Endothelial cell of umbilical vein (primary cell): ENCODE data around the gene RAD51B. TPM values are rescaled to one million over a fixed set of nuclear protein-coding genes. Genes with fewer than 3 reads are reported as not detected.

Experiments
- BruUV-seq: library from RNA; stranded (reverse); fragments of 400-500 nt; replicated peaks from 2 replicates; lab custom pipeline; 2021; lab: Mats Ljungman, UMichigan
- CTCF ChIA-PET: fragments of 300-600, 350-600 bp; sonication (Branson Sonifier 250); formaldehyde crosslinking; loops from one replicate; lab custom pipeline; 2021; ENCODE audit warnings: antibody characterized with exemption, inconsistent platforms; lab: Charles Lee
- POLR2A ChIA-PET: fragments of 300-600, 350-600 bp; sonication (Branson Sonifier 250); formaldehyde crosslinking; loops from one replicate; lab custom pipeline; 2021; ENCODE audit warnings: antibody characterized with exemption, inconsistent platforms; lab: Charles Lee
- DNase-seq: peaks from one replicate; pipeline ENCODE4 v3.0.0-alpha.2; 2011; ENCODE audit warnings: low read depth, low spot score
- FAIRE-seq: peaks from 2 replicates; lab custom pipeline; 2011; peaks lifted over from hg19 to GRCh38; lab: Jason Lieb, UNC
- H2AFZ ChIP-seq: 2 replicates; pipeline ENCODE4 v1.6.0; 2012; ENCODE audit warnings: low read depth, low read length, control low read depth, inconsistent platforms
- H3K27ac ChIP-seq: 2 replicates; pipeline ENCODE4 v1.5.1; 2011; ENCODE audit warnings: low read depth, mild to moderate bottlenecking, control low read depth, low read length, moderate library complexity; ENCODE audit not compliant: insufficient read depth
- H3K27me3 ChIP-seq, 2 experiments: 2 replicates each; pipeline versions ENCODE4 v1.6.0 to v1.6.1; 2011; ENCODE audit warnings: low read length in 2 of 2, mixed read lengths in 1 of 2; ENCODE audit not compliant: control insufficient read depth in 2 of 2, insufficient read depth in 2 of 2
- H3K36me3 ChIP-seq, 2 experiments: 2 replicates in 1 of 2; 3 replicates in 1 of 2; pipeline ENCODE4 v1.5.1; 2011; ENCODE audit warnings: low read length in 2 of 2, mild to moderate bottlenecking in 1 of 2, moderate library complexity in 1 of 2; ENCODE audit not compliant: control insufficient read depth in 2 of 2, insufficient read depth in 2 of 2; ENCODE audit errors: extremely low read depth in 1 of 2
- H3K4me1 ChIP-seq: 3 replicates; pipeline ENCODE4 v1.5.1; 2011; ENCODE audit warnings: mild to moderate bottlenecking, low read length; ENCODE audit not compliant: control insufficient read depth, insufficient read depth; ENCODE audit errors: extremely low read depth
- H3K4me2 ChIP-seq: 2 replicates; pipeline ENCODE4 v1.6.1; 2011; ENCODE audit warnings: low read length, control low read depth, mixed read lengths; ENCODE audit not compliant: insufficient read depth
- H3K4me3 ChIP-seq, 3 experiments: fragments of 200-600 bp in 1 of 3; sonication (generic), shearing (Covaris generic) in 1 of 3; replicated peaks in 1 of 3; 2 replicates each; pipeline ENCODE4 v1.5.1; 2011 to 2016; ENCODE audit warnings: control low read depth in 3 of 3, low read length in 3 of 3, mild to moderate bottlenecking in 2 of 3, inconsistent platforms in 1 of 3, low read depth in 1 of 3, moderate library complexity in 1 of 3; ENCODE audit not compliant: insufficient read depth in 1 of 3
- H3K79me2 ChIP-seq: 2 replicates; pipeline ENCODE4 v1.6.0; 2012; ENCODE audit warnings: low read length, inconsistent platforms; ENCODE audit not compliant: control insufficient read depth, insufficient read depth
- H3K9ac ChIP-seq: replicated peaks from 2 replicates; pipeline ENCODE3; 2011; ENCODE audit warnings: low read length, control low read depth; ENCODE audit not compliant: insufficient read depth; ENCODE audit errors: extremely low read depth
- H3K9me1 ChIP-seq: replicated peaks from 3 replicates; pipeline ENCODE4 v1.6.0; 2011; ENCODE audit warnings: mild to moderate bottlenecking, low read length; ENCODE audit not compliant: control insufficient read depth, insufficient read depth; ENCODE audit errors: extremely low read depth
- H3K9me3 ChIP-seq: replicated peaks from 2 replicates; pipeline ENCODE4 v1.5.1; 2012; ENCODE audit warnings: low read length, inconsistent platforms; ENCODE audit not compliant: control insufficient read depth, insufficient read depth
- H4K20me1 ChIP-seq: replicated peaks from 2 replicates; pipeline ENCODE3; 2011; ENCODE audit warnings: mild to moderate bottlenecking, low read length; ENCODE audit not compliant: control insufficient read depth, insufficient read depth; ENCODE audit errors: extremely low read depth
- CTCF ChIP-seq, 2 donors: IDR thresholded peaks; 1 replicate in 1 of 2; 2 replicates in 1 of 2; pipeline ENCODE4 v1.5.1; 2011; ENCODE audit warnings: low read length in 2 of 2, mild to moderate bottlenecking in 2 of 2, moderate library complexity in 2 of 2, control low read depth in 1 of 2, inconsistent platforms in 1 of 2, low read depth in 1 of 2; ENCODE audit not compliant: insufficient read depth in 1 of 2; ENCODE audit errors: extremely low read depth in 1 of 2
- EZH2 ChIP-seq: IDR thresholded peaks from 2 replicates; pipeline ENCODE4 v1.6.1; 2012; ENCODE audit warnings: borderline replicate concordance, low read depth, mild to moderate bottlenecking, moderate library complexity, low read length, inconsistent platforms; ENCODE audit not compliant: severe bottlenecking
- FOS ChIP-seq: IDR thresholded peaks from 2 replicates; pipeline ENCODE4 v1.6.1; 2011; ENCODE audit warnings: mild to moderate bottlenecking, low read length, moderate library complexity, borderline replicate concordance; ENCODE audit not compliant: insufficient read depth
- GATA2 ChIP-seq: IDR thresholded peaks from 2 replicates; pipeline ENCODE4 v1.7.0; 2011; ENCODE audit warnings: low read depth, mild to moderate bottlenecking, moderate library complexity, mixed read lengths, low read length; ENCODE audit not compliant: insufficient read length, insufficient read depth
- JUN ChIP-seq: IDR thresholded peaks from 2 replicates; pipeline ENCODE4 v1.6.1; 2011; ENCODE audit warnings: borderline replicate concordance, low read depth; ENCODE audit not compliant: insufficient read length, insufficient read depth
- MAX ChIP-seq: IDR thresholded peaks from 2 replicates; pipeline ENCODE4 v1.6.1; 2011; ENCODE audit not compliant: insufficient read depth, insufficient read length
- MYC ChIP-seq: IDR thresholded peaks from one replicate; pipeline ENCODE4 v1.6.1; 2011; ENCODE audit warnings: mild to moderate bottlenecking, low read depth, low read length
- POLR2A ChIP-seq: IDR thresholded peaks from 2 replicates; pipeline ENCODE4 v1.6.1; 2012; ENCODE audit warnings: low read depth, mild to moderate bottlenecking, control low read depth, low read length
- POLR2AphosphoS5 ChIP-seq: IDR thresholded peaks from 2 replicates; pipeline ENCODE4 v1.6.1; 2012; ENCODE audit warnings: low read depth, mild to moderate bottlenecking, control low read depth, low read length, moderate library complexity; ENCODE audit not compliant: insufficient read depth
- dilution Hi-C: fragments of 300-500 bp; cut with MboI; formaldehyde crosslinking; loops from one replicate; pipeline ENCODE4 v1.15.0; 2019; ENCODE audit warnings: low sequenced_read_pairs; ENCODE audit not compliant: extremely low pct_ligation_motif_present
- intact Hi-C: fragments of 100-400 bp; cut with micrococcal nuclease; formaldehyde crosslinking; loops from one replicate; pipeline ENCODE4 v1.10.0; 2022
- polyA plus RNA-seq, 4 experiments: library from polyadenylated mRNA; depleted of rRNA in 3 of 4; stranded (reverse) in 3 of 4; unstranded in 1 of 4; fragments of >200 nt; gene quantifications; 2 replicates each; pipeline versions ENCODE4 v1.2.1 to v1.2.3, GENCODE V29; 2011 to 2012; ENCODE audit warnings: missing spikeins in 1 of 4
- total RNA-seq: library from RNA; stranded (reverse); gene quantifications from 2 replicates; pipeline ENCODE4 v1.2.3, GENCODE V29; 2021

The RAD51B gene
- total and polyA plus RNA-seq, 2 donors (not counting 3 experiments of a cell fraction or from before 2014, with no cell fraction given) = 3.9 to 19.0 TPM

GRCh38 chr14:68634874-68635595, 815.5 kb downstream of the RAD51B start:
- H3K4me1 ChIP-seq = peaks cover 7% of the 10 kb centered on the region
- ChIA-PET CTCF (no interaction called here), POLR2A (no interaction called here)
- dilution Hi-C loops (no loop called here), intact Hi-C loops (no loop called here)
- TF ChIP-seq MYC (no peak), POLR2A (no peak), MAX (no peak), CTCF (IDR thresholded peaks at IDR 0.05; ENCODE audit: extremely low read depth in 1 of 2, insufficient read depth in 1 of 2, low read depth in 1 of 2, low read length in 2 of 2) (no peak), JUN (no peak), POLR2AphosphoS5 (no peak), EZH2 (no peak), GATA2 (no peak), FOS (no peak)
- H3K9me1 ChIP-seq = no peaks in the 10 kb centered on the region
- no peaks in the 10 kb centered on the region for H3K36me3 ChIP-seq
- H3K9me3 ChIP-seq = no peaks in the 10 kb centered on the region
- BruUV-seq = no TSS peak
- H3K9ac ChIP-seq = no peak overlapping the region
- no peak overlapping the region for H3K27ac ChIP-seq
- H3K79me2 ChIP-seq = no peaks in the 10 kb centered on the region
- no peak overlapping the region for H2AFZ ChIP-seq
- H3K4me2 ChIP-seq = no peak overlapping the region
- H4K20me1 ChIP-seq = no peaks in the 10 kb centered on the region
- FAIRE-seq = no peak
- H3K27me3 ChIP-seq = no peaks in the 10 kb centered on the region
- no peak overlapping the region for H3K4me3 ChIP-seq
- DNase-seq = no peak
